Amniotic epithelial cell (primary cell): Measurements from ENCODE around the gene OGFOD3.

Source experiments
- DNase-seq: peaks from one replicate; pipeline ENCODE4 v3.0.0-alpha.2; 2010; ENCODE audit warnings: low read depth

The OGFOD3 gene

GRCh38 chr17:82405051-82405450, 13.3 kb downstream of the OGFOD3 start:
- DNase-seq, result no peak

DNA sequence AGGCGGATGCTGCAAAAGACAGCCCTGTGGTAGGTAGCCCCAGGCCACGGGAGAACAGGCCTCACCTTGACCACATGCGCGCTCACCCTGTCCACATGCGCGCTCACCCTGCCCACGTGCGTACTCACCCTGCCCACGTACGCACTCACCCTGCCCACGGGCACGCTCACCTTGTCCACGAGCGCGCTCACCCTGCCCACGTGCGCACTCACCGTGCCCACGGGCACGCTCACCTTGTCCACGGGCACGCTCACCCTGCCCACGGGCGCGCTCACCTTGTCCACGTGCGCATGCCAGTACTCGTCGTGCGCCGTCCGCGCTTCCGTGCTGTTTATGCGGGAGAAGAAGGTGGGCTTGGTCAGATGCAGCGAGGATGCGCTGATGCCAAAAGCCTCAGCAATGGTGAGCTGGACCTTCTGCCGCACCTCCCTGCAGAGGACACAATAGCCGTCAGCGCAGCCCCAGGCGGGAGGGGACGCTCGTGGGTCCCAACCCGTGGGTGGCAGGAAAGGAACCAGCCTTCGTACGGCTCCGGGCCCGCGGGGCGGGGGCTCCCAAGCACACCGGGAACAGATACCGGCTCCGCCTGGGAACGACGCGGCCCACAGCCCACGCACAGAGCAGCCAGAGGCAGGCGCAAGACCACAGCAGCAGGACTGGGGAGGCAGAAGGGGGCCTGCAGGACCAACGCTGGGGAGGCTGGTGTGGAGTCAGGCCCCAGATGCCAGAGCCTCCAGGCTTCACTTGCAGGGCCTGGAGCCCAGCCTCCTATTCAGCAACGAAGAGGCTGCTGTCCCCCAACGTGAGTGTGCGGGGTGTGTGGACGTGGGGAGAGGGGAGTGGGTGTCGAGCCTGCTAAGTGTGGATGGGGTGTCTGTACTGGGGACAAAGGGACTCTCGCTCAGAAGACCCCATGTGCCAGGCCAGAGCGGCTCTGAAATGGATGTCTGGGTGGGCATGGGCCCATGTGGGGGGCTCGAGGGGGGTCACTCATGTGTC, 14.4 kb downstream of the OGFOD3 start:
- no peak for DNase-seq

GRCh38 chr17:82402865-82403264, 15.5 kb downstream of the OGFOD3 start:
- DNase-seq, result no peak

- no peak for DNase-seq
Observed at GRCh38 chr17:82400830-82401229, 17.6 kb downstream of the OGFOD3 start.

DNA sequence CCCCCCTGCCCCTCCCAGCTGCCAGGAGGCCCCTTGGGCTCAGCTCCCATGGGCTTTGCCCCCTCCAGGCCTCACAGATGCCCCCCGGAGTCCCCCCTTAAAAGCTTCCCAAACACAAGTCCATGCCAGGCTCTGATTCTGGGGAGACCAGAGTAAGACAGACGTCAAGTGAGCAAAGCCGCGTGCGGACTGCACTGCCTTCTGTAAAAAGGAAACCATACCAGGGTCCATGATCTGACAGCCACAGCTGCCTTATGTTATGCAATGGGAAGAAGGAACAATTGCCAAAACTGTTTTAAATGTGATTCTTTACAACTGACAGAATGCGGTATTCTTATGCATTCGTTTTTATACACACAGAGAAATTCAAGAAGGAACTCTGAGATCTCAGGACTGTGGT, 18.2 kb downstream of the OGFOD3 start:
- no peak for DNase-seq

- no peak for DNase-seq
Observed at GRCh38 chr17:82399601-82400101, 18.7 kb downstream of the OGFOD3 start.

DNA sequence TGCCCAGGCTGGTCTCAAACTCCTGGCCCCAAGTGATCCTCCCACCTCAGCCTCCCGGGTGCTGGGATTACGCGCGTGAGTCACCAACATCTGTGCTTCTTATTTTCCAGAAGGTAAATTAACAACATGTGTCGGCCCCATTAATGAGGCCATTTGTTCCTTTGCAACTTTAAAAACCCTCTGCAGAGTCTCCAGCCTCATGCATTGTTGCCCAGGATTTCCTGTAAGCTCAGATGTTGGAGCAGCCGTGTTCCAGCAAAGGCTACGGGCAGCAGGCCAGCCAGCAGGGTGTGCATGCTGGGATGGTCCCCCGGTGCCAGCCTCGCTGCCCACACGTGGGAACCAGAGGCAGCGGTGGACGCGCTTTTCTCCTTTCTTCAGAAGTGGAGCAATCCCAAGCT, 19.3 kb downstream of the OGFOD3 start:
- DNase-seq, result no peak

DNA sequence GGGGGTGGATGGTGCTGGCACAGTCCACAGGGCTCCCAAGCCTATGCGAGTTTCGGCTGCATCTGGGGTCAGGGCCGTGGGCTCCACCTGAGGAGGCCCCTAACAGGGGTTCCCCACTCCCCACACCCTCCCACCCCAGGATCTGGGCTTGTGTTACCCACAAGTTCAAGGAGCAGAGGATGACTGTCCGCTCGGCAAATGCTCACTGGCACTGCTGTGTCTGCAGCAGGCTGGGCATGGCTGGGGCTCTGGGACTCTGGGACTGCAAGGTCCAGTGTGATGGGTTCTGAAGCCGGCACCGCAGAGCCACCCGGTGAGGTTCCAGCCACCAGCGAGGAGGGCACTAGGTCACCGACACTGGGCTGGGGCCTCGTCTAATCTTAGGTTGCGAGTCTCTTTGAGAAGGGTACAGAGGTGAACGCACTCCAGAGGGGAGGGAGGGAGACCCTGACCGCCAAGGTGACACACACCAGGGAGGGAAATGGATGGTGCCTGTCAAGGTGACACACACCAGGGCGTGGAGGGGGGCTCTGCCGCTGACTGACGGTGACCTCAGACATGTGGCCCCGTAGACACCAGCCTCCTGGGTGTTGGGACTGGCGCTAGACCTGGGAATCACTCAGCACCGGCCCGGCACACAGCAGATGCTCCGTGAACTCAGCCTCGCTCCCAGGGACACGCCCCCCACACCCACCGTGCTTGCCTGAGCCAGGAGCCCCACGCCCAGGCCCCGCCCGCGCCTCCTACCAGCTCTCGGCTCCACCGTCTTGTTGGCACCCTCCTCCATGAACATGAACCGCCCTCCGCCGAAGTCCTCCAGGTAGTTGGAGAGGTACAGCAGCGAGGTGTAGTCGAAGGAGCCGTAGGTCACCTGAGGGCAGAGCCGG, 20.7 kb downstream of the OGFOD3 start:
- DNase-seq, result no peak

DNA sequence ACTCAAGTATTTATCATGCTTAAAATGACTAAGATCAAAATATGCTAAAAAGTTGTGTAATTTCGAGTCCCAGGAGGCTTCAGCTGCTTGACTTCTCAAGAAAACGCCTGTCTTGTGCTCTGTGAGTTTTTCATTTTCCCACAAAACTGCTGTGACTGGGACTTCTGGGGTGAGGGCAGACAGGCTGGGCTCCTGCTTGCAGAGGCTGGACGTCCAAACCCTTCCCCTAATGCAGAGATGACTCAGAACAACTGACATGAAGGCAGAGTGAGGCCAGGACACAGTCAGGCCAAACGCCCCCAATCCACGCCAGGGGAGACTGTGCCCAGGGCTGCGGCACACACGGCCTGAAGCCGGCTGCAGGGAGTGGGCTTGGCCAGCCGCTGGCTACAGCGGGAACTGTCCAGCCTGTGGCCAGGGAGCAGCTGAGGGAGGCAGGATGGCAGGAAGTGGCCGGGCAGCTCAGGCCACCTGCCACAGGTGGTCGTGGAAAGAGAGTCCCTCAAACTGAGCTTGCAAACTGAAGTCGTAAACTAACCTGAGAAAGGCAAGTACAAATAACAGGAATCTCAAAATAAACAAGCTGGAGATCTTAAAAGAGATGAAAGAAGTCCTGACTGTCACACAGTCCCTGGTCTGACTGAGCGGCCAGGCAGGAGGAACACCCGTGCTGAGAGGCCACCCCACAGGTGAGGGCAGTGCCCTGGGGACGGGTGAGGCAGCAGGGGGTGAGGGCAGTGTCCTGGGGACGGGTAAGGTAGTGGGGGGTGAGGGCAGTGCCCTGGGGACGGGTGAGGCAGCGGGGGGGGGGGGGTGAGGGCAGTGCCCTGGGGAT, 21.6 kb downstream of the OGFOD3 start:
- DNase-seq, result peak; percentile 75

DNA sequence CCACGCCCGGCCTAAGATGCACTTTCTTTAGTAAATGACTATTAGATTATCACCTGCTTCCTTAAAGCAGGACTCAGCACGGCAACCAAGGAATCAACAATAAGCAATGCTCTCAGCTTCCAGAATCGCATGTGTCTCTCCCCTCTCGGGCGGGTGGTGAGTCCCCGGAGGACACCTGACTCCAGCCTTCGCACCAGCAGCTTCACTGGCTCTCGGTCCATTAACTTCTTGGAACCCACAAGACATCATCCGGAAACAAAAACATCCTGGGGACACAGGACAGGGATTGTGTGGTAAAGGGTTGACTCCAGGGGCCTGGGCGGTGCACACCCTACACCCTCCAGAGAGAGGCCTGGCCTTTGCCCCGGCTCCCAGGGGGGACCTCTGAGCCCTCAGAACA, 24.1 kb downstream of the OGFOD3 start:
- no peak for DNase-seq

DNA sequence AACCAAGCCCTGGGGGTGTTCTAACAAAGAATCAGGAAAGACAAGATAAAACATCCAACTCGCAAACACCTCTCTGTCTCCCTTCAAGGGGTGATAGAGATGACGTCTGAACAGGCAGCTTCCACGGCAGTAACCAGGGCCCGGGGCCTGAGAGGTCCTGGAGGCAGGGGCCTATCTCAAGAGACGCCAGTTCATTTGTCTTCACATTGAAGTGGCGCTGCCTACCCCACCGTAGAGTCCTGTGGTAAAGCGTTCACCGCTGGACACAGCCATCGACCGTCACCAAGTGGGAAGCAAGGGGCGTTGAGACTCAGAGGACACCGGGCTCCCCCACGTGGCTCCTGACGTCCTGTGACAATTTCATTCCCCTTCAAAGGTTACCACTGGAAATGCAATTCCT, 25.4 kb downstream of the OGFOD3 start:
- DNase-seq, result no peak

GRCh38 chr17:82392209-82392920, 26.0 kb downstream of the OGFOD3 start:
- no peak for DNase-seq

DNA sequence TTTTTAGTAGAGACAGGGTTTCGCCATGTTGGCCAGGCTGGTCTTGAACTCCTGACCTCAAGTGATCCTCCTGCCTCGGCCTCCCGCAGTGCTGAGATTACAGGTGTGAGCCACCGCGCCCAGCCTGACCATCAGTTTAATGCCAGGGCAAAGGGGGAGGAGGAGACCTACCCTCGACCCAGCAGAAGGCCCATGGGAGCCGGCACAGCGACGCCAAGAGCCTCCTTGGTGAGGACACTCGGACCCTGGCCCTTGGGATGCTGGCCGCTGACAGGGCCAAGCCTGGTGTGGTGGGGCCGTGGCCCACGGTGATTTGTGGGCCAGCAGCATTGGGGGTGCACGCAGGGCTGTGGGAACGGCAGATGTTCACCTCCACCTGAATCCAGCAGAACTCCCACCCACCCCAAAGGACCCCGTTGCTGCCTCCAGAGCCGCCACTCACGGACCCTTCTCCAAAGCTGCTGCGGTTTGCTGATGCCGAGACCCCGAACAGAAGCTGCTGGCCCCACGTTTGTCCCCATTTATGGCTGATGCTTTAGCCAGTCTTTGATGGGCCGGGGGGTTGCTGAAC, 26.8 kb downstream of the OGFOD3 start:
- DNase-seq, result no peak

DNA sequence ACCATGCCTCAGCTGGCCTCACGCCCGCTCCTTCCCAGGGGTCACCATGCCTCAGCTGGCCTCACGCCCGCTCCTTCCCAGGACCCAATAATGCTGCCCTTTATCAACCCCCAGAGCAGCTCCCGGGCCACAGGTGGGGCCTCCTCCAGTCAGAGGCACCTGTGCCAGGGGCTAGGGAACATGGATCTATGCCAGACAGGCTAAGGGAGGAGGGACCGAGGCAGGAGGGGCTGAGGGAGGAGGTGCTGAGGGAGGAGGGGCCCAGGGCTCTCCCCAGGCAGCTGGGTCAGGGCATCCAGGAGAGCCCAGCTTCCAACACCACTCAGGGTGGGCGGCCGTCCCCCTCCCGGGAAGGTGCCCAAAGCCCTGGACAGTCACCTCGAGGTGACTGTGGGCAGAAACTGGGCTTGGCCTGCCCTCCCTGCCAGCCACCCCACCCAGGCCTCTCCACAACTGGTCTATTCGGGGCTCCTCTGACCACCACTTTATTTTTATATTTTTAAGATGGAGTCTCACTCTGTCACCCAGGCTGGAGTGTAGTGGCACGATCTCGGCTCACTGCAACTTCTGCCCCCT, 27.4 kb downstream of the OGFOD3 start:
- no peak for DNase-seq

- no peak for DNase-seq
Observed at GRCh38 chr17:82390015-82390859, 28.1 kb downstream of the OGFOD3 start.

GRCh38 chr17:82389379-82389778, 29.0 kb downstream of the OGFOD3 start:
- DNase-seq, result no peak

DNA sequence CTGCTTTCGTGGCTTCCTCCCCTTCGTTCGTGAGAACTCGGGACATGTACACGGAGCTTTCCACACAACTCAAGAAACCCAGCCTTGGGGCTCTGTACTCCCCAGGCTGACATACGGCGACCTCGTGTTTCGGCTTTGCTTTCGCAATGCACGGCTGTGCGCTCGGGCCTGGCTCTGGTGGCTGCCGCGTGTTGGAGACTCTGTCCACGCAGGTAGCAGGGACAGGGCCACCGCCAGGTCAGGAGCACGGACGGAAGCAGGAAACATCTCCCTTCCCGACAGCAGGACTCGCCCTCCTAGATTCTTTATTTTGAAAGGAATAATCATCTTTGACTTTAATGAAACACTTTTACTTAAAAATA, 29.5 kb downstream of the OGFOD3 start:
- DNase-seq, result no peak

GRCh38 chr17:82388223-82388921, 30.0 kb downstream of the OGFOD3 start:
- DNase-seq, result no peak

DNA sequence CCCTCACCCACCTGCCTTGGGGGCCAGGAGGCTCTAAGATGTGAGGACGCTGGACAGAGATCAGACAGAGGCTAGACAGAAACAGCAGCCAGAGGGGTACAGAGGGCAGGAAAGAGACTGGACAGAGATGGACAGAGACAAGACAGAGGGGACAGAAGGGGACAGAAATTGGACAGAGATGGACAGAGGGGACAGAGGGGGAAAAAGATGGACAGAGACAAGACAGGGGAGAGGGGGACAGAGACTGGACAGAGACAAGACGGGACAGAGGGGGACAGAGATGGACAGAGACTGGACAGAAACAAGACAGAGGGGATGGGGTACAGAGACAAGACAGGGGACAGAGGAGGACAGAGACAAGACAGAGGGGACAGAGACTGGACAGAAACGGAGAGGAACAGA, 30.7 kb downstream of the OGFOD3 start:
- no peak for DNase-seq
